AG10803 (cell line): ENCODE results near the gene CACNA1I.
"Not testable (repeated sequence)": the region's sequence is repeated elsewhere in the genome, so short reads cannot be mapped to it uniquely, and the experiment has no call there.

Source experiments
- DNase-seq: peaks from one replicate; pipeline ENCODE4 v3.0.0; 2010; ENCODE audit warnings: low read depth
- H3K4me3 ChIP-seq: 2 replicates; pipeline ENCODE4 v1.5.1; 2011; ENCODE audit warnings: mild to moderate bottlenecking, low read length, control low read depth
- TF ChIP-seq, protein P1 (sequence below): conservative IDR thresholded peaks from 2 replicates; pipeline ENCODE4 v1.5.1; 2011; ENCODE audit warnings: mild to moderate bottlenecking, low read length, control low read depth, inconsistent platforms

The CACNA1I gene

DNA sequence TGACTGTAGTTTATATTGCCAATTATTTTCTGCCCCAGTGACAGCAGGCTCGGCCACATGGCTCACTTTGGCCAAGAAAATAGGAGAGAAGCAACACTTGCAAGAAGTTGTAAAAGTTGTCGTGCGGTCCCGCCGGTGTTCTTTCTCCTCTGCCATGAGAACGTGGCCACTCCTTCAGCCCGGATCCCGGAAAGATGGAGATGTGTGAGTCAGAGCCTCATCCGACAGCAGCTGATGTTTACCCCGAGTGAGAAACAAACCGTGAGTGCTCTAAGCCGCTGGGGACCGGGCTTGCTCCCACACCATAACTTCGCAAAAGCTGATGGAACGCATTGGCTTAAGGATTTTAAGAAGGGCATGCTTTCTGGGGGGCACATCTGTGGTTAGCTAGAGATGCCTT lies 157.0 kb downstream of the CACNA1I start:
- no peak overlapping the region for H3K4me3 ChIP-seq
- TF ChIP-seq, protein P1, sequence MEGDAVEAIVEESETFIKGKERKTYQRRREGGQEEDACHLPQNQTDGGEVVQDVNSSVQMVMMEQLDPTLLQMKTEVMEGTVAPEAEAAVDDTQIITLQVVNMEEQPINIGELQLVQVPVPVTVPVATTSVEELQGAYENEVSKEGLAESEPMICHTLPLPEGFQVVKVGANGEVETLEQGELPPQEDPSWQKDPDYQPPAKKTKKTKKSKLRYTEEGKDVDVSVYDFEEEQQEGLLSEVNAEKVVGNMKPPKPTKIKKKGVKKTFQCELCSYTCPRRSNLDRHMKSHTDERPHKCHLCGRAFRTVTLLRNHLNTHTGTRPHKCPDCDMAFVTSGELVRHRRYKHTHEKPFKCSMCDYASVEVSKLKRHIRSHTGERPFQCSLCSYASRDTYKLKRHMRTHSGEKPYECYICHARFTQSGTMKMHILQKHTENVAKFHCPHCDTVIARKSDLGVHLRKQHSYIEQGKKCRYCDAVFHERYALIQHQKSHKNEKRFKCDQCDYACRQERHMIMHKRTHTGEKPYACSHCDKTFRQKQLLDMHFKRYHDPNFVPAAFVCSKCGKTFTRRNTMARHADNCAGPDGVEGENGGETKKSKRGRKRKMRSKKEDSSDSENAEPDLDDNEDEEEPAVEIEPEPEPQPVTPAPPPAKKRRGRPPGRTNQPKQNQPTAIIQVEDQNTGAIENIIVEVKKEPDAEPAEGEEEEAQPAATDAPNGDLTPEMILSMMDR: no peak
- no peak for DNase-seq

DNA sequence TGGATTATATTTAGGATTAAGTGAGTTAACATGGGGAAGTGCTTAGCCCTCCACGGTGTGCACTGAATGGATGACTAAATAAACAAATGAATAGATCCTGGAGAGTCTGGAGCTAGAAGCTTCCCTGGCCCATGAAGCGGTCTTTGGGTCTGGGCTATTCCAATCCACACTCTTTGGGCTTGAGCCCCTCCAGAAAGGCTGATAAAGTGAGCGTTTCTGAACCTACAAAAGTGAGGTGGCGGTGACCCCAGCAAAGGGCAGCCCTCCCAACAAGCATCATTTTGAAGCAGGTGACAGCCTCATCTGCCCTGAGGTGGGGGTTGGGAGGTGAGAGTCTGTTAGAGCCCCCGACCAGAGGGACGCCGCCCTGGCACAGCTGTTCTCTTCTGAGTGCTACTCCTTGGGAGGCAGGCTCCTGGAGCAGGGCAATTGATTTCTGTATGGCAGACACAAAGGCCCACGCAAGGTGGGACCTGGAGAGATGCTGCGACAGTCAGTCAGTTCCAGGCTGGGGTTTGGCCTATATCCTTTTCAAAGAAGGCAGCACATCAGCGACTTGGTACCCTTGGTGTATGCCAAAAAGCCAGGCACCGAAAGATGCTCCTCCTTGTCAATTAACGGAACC lies 157.8 kb downstream of the CACNA1I start:
- no peak for DNase-seq
- TF ChIP-seq, protein P1: no peak
- H3K4me3 ChIP-seq: no peak overlapping the region

DNA sequence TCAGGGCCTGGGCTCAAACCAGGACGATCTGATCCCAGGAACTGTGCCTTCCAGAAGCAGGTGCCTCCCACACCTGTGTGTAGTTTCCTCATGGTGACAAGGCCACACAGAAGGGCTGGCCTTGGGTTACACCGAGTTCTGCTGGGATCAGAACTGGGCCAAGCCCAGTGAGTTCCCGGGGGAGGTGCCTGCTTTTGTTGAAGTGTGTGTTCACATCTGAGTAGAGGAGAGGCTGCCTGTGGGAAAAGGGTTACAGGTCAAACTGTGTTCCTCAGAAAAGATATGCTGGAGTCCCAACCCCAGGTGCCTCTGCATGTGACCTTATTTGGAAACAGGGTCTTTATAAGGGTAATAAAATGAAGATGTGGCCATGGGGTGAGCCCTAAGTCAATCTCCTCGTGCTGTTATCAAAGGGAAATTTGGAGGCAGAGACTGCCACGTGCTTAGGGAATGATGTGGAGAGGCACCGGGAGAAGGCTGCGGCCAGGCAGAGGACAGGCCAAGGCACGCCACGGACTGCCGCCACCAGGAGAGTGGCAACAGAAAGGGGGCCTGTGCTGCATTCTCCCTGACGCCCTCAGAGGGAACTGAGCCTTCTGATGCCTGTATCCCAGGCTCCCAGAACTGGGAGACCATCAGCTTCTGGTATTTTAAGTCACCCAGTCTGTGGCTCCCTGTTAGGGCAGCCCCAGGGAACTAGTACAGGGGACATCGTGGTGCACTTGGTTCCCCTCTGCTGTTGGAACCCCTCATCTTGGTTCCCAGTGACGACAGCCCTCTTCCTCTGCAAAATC lies 158.8 kb downstream of the CACNA1I start:
- H3K4me3 ChIP-seq: no peak overlapping the region
- TF ChIP-seq, protein P1: no peak
- DNase-seq: no peak

DNA sequence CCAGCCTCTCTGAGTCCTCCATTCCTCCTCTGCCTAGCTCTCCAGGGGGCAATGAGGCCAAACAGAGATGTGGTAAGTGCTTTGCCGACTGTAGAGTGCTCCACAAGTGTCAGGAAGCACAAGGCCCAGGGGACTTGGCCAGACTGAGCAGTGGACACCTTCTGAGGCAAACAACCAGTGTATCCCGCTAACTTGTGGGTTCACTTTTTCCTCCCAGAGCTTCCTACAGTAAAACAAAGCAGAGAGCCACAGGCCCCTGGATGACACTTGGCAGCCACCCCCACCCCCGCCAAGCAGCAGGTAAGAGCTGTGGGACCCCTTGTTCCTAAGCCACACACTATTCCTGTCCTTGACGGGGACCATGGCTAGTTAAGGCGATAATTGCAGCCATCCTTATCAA lies 160.9 kb downstream of the CACNA1I start:
- TF ChIP-seq, protein P1: no peak
- DNase-seq: no peak

GRCh38 chr22:39731881-39732555 lies 161.5 kb downstream of the CACNA1I start:
- H3K4me3 ChIP-seq: no peak overlapping the region
- no peak for DNase-seq
- TF ChIP-seq, protein P1: no peak

More for the DNA sequence above, 160.9 kb downstream of the CACNA1I start:
- H3K4me3 ChIP-seq: no peak overlapping the region

- TF ChIP-seq, protein P1: no peak
- no peak overlapping the region for H3K4me3 ChIP-seq
- no peak for DNase-seq
These were observed 162.1 kb downstream of the CACNA1I start for GRCh38 chr22:39732625-39733024.

DNA sequence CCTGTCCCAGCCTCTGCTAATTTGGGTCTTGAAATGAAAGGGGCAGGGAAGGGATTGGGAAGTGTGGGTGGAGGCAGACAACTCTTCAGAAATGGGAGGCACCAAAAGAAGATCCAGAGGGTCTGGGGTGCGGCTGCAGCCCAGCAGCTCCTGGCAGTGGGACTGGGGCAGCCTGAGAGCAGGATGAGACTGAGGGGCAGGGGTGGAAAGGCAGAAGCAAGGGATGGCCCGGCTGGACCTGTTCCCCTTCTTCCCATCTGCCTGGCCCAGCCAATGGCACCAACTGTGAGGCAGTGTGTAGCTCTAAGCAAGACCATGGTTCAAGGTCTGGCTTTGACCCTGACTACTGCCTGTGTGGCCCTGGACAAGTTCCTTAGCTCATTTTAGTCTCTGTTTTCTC lies 162.6 kb downstream of the CACNA1I start:
- TF ChIP-seq, protein P1: no peak
- H3K4me3 ChIP-seq: no peak overlapping the region

DNA sequence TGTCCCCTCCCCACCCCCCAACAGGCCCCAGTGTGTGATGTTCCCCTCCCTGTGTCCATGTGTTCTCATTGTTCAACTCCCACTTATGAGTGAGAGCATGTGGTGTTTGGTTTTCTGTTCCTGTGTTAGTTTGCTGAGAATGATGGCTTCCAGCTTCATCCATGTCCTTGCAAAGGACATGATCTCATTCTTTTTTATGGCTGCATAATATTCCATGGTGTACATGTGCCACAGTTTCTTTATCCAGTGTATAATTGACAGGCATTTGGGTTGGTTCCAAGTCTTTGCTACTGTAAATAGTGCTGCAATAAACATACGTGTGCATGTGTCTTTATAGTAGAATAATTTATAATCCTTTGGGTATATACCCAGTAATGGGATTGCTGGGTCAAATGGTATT lies 163.5 kb downstream of the CACNA1I start:
- not testable (repeated sequence) for DNase-seq, H3K4me3 ChIP-seq

More for the DNA sequence above, 162.6 kb downstream of the CACNA1I start:
- no peak for DNase-seq
